Measurements from ENCODE around the gene RAB24.
"Not testable (repeated sequence)": the region's sequence is repeated elsewhere in the genome, so short reads cannot be mapped to it uniquely, and the experiment has no call there.

Gene RAB24

GRCh38 chr5:177310757-177311391, 7.4 kb upstream of the RAB24 start:
- DNase-seq, result peak; percentile 41

- peak; percentile 41 for DNase-seq
Measured at GRCh38 chr5:177310332-177310731, 6.8 kb upstream of the RAB24 start.

DNA sequence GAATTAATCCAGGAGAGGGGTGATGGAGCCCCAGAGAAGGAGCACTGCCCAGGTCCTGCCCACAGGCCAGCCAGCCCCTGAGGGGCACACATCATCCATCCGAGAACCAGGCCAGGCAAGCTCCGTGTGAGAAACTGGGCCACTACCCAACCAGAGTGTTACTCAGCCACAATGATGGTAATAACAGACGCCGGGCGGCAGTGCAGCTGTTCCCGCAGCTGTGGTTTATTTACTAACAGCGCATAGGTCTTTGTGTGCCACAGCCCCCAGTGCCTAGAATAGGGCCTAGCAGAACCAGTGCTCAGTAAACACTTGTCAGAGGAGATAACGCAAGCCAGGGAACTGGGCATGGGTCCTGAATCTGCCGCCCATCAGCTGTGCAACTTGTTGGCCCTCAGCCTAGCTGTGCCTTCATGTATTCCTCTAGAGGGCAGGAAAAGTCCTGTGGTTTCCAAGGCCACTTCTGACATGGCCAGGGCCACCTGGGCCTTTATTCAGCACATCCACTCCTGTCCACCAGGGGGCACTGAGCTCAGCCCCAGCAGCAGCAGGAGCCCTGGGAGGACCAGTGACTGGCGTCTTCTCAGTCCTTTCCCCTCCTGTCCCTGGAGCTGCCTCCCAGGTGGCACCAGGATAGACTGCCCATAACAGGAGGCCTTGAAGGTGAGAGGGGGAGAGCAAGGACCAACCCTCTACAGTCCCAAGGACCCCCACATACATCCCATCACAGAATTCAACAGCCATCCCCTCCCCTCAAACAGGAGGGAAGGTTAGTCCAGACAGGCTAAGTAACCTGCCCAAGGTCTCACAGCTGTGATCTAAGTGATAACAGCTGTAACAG, 6.1 kb upstream of the RAB24 start:
- DNase-seq, result peak; percentile 76

DNA sequence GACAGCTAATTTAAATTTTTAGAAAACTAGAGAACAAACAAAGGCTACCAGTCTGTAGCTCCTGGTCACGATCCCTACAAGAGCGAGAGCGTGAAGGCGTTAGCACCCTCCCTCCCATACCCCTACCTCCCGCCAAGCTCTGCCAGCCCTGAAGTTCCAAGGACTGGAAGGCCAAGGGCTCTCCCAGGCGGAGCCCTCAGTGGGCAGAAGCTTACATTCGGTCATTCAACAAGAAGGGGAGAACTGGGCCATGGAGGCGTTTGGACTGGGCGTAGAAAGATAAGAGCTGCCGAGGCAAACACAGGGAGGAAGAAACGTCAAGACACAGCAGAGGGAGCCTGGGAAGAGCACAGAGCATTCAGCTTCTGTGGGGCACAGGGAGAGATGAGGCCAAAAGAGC, 5.2 kb upstream of the RAB24 start:
- DNase-seq, result no peak

GRCh38 chr5:177307544-177308363, 4.2 kb upstream of the RAB24 start:
- no peak for DNase-seq

DNA sequence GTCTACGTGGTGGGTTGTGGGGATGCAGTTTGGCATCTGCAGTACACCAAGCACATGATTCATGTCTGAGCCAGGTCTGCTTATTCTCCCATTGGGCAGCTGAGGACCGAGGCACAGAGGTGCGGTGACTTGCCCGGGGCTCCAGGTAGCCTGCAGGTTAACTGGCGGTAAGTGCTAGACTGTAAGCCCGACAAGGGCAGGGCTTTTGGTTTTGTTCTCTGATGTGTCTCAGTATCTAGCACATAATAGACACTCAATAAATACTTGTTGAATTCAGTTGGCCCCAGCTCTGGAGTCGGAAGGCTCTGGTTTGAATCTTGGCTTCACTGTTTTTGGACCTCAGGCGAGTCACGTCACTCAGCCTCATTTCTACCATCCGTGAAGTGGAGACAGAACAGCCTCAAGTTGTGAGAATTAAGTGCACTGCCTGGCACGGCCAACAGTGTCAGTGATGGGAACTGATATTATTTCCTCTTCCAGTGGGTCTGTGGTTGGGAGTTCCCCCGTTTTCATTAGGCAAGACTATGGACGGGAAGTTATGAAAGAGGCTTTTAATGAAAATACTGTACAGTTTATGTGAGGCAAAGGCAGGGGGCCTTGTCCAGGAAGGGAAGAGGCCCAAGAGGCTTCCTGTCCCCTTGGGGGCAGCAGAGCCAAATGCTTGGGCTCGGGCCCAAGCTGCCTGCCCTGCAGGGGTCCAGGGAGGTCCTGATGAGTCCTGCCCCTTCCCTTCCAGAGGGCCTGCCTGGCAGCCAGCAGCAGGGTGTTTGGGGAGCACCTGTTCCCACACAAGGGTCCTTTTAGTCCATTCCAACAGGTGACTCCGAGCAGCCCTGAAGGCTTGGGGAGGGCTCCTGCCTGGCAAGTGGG, 3.4 kb upstream of the RAB24 start:
- no peak for DNase-seq

DNA sequence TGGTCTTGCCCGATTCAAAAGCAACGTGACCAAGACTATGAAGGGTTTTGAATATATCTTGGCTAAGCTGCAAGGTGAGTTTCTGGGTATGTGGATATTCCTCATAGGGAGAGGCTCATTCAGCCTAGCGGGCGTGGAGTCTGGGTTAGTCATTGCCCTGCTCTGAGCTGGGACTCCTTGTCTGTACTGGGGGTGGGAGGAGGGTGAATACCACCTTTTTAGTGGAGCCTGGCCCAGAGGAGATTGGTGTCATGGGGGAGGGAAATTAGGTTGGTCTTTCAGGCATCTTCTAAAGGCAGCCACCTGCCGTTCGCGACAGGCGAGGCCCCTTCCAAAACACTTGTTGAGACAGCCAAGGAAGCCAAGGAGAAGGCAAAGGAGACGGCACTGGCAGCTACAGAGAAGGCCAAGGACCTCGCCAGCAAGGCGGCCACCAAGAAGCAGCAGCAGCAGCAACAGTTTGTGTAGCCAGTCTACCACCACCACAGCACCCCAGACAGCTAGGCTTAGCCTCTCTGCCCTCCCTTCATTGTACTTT, 2.7 kb upstream of the RAB24 start:
- DNase-seq, result not testable (repeated sequence)

GRCh38 chr5:177304392-177305119, 1.0 kb upstream of the RAB24 start:
- DNase-seq, result no peak

DNA sequence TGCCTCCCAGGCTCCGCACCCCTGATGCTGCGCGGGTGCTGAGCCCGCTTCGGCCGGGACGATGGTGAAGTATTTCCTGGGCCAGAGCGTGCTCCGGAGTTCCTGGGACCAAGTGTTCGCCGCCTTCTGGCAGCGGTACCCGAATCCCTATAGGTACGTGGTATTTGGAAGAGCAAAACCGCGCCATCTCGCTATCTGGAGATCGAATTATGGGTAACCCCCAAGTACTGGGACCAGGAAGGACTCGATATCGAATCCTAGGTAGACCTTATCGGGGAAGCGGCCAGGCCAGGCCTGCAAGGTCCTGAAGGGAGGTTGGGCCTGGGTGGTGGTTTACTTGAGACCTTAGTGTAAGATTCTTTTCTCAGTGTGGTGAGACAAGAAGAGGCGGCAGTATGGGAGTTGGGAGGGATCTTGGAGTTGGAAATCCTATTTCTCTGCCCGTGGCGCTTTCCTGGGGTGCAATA, 439 bp upstream of the RAB24 start:
- DNase-seq, result no peak

DNA sequence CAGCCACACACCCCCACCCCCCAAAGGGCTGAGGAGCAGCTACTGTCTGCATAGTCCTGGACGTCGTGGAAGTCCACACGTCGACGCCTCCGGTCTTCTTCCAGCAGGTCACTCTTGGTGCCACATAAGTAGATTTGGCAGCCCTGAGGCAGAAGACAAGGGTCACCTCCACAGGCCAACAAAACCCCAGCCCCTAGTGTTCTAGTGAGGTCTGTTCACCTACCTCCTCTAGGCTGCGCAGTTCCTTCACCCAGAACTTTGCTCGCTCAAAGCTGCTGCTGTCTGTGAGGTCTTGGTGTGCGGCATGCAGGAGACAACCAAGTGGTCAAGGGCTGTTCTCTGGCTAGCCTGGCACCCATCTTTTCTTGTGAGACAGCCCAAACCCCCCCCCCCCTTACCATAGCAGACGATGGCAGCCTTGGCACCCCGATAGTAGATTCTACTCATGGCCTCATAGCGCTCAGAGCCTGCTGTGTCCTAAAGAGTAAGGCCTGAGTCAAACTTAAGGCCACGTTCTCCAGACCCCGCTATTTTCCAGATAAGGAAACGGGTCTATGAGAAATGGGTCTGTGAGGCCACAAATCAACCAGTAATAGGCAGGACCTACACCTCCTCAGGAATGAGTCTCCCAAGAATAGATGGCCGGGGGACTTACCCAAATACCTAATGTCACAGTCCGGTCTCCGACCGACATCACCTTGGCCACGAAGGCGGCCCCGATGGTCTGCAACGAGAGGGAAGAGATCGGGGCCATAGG, 987 bp downstream of the RAB24 start:
- no peak for DNase-seq

GRCh38 chr5:177301503-177302165, 1.9 kb downstream of the RAB24 start:
- DNase-seq, result no peak

DNA sequence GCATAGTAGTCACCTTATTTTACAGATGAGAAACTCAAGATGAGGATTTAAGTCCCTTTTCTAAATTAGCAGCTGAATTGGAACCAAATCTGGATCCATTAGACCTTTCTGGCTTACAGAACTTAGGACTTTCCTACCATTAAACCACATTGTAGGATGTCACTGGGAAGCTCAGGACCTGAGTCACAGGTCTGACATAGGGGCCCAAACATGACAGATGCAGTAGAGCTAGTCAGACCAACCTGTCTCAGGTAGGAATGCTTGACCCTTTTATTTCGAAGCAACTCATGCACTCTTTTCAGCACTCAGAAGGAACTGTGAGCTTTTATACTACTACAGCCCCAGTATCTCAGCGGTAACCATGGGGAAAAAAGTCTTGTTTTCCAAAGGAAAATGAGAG, 2.6 kb downstream of the RAB24 start:
- DNase-seq, result no peak

DNA sequence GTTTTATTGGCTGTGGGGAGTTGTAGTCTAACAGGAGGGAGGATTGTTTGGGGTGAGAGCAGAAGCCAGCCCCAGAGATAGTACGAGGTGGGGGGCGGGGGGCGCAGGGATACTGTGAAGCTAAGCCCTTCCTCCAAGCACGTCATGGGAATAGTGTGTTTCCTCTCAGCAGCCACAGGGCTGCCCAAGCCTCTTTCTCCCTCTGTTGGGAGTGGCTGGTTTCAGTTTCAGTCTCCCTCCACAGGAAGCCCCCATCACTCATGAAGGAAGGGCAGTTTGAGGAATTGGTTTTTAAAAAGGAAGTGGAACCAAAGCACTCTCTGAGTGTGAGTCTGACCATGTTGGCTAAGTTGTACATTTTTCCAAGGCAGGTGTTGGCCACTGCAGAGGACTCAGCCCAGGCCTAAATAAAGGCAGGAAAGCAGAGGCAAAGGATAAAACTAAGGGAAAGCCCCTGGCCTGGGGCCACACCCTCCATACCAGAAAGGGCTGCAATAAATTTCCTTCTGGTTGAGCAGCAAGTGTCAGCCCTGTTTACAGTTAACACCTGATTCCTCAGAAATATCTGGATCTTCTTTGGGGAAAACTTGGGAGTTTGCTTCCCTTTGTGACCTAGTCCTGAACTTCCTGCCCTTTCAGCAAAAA, 3.2 kb downstream of the RAB24 start:
- DNase-seq, result no peak

- DNase-seq, result no peak
Measured at GRCh38 chr5:177299697-177300096, 3.8 kb downstream of the RAB24 start.

GRCh38 chr5:177297922-177298321, 5.6 kb downstream of the RAB24 start:
- no peak for DNase-seq

DNA sequence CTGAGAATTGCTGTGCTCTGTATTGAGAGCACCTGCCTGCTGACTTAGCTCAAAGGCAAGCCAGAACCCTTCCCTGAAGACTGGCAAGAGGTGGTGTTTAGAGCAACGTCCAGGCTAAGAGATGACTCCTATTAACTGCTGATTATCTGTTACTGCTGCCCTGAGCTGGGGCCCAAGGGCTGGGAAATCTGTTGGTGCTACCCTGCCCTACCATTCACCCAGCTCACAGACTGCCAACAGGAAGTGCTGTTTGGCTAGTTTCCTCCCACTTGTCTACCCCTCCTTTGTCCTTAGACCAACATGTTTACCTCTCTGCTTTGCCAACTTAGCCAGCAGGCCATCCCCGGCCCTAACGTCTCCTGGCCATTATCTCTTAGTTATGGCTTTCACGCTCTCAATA, 6.9 kb downstream of the RAB24 start:
- DNase-seq, result no peak

DNA sequence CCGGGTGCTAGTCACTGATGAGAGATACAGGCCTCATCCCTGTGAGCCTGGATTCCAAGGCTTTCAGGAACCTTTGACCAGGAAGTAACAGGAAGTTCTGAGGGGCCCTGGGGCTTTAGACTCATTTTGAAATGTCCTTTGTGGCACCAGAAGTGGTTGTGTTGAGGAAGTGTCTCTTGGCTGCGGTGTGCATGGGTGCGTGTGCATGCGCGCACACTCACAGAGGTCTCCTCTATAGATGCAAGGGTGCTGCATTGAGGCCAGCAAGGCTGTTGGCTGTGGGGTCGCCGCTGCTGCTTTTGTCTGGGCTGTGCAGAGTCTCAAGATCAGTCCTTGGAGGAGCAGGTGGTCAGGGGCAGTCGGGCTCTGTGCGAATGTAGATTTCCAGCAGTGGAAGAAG, 7.6 kb downstream of the RAB24 start:
- DNase-seq, result no peak

DNA sequence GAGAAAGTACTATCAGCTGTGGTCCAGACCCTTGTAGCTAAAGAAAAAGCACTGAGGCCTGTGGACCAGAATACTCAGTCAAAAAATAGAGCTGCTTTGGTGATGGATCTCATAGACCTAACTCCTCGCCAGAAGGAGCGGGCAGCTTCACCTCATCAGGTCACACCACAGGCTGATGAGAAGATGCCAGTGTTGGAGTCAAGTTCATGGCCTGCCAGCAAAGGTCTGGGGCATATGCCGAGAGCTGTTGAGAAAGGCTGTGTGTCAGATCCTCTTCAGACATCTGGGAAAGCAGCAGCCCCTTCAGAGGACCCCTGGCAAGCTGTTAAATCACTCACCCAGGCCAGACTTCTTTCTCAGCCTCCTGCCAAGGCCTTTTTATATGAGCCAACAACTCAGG, 8.9 kb downstream of the RAB24 start:
- no peak for DNase-seq

DNA sequence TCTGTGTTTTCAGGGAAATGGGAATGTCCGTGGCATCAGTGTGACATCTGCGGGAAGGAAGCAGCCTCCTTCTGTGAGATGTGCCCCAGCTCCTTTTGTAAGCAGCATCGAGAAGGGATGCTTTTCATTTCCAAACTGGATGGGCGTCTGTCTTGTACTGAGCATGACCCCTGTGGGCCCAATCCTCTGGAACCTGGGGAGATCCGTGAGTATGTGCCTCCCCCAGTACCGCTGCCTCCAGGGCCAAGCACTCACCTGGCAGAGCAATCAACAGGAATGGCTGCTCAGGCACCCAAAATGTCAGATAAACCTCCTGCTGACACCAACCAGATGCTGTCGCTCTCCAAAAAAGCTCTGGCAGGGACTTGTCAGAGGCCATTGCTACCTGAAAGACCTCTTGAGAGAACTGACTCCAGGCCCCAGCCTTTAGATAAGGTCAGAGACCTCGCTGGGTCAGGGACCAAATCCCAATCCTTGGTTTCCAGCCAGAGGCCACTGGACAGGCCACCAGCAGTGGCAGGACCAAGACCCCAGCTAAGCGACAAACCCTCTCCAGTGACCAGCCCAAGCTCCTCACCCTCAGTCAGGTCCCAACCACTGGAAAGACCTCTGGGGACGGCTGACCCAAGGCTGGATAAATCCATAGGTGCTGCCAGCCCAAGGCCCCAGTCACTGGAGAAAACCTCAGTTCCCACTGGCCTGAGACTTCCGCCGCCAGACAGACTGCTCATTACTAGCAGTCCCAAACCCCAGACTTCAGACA, 9.5 kb downstream of the RAB24 start:
- DNase-seq, result no peak
